Inflammatory macrophage (primary cell): ENCODE data around the gene ABCC9.
"Not testable (repeated sequence)": the region's sequence is repeated elsewhere in the genome, so short reads cannot be mapped to it uniquely, and the experiment has no call there.

Experiments used
- DNase-seq, 2 donors: peaks; one replicate each; pipeline ENCODE4 v3.0.0-alpha.2; 2020 to 2022

Gene ABCC9

DNA sequence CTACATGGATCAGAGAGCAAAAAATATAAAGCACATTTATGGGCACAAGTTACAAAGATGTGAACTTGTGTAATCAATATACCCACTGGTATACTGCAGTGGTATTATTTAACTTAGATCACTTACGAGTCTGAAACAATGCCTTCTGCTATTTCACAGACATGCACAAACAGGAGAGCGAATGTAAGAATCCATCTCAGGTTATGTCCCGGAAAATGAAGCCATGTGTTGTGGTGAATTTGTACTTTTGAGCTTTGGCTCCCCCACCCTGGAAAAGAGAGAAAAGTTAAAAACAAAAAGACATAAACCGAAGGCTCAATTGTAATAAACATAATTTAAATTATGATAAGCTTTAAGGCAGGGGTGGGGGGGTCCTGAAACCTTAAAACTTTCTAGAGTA, 7.6 kb downstream of the ABCC9 start:
- no peak for DNase-seq

DNA sequence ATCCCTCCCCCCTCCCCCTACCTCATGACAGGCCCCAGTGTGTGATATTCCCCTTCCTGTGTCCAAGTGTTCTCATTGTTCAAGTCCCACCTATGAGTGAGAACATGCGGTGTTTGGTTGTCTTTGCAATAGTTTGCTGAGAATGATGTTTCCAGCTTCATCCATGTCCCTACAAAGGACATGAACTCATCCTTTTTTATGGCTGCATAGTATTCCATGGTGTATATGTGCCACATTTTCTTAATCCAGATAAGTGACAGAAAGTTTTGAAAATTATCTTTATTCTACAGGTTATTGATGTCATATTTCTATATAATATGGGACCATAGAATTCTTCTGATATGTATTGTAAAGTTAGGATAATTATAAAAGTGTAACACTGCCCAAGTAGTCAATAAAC, 11.3 kb downstream of the ABCC9 start:
- DNase-seq: not testable (repeated sequence)

DNA sequence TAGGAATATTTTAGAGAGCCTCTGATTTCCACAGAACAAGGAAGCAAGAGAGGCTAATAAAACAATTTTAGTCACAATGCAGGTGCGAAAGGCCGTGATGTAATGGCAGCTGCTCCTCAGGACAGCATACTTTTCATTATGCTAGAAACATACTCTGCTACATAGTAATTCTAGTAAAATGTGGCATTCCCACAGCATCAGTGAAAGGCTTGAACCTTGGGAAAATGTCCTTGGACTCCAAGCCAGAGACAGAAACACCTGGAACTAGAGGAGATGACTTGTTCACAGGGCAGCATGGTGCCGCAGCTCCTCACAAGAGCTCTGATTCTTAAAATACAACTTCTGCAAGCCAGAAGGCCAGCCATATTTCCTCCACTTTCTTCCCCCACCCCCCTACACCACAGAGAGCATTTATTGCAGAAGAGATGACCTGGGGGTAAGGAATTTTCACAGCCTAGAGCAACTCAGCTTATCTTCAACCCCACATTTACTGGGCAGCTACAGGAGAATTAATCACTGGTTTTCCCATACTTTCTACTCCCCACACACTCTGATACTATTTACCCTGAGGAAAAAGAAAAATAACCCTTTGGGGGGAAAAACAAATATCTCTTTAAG, 15.8 kb downstream of the ABCC9 start:
- DNase-seq: no peak

DNA sequence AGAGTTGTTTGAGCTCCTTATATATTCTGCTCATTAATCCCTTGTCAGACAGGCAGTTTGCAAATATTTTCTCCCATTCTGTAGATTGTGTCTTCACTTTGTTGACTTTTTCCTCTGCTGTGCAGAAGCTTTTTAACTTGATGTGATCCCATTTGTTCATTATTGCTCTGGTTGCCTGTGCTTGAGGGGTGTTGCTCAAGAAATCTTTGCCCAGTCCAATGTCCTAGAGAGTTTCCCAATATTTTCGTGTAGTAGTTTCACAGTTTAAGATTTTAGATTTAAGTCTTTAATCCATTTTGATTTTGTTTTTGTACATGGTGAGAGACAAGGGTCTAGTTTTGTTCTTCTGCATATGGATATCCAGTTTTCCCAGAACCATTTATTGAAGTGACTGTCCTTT, 19.8 kb downstream of the ABCC9 start:
- DNase-seq: no peak

DNA sequence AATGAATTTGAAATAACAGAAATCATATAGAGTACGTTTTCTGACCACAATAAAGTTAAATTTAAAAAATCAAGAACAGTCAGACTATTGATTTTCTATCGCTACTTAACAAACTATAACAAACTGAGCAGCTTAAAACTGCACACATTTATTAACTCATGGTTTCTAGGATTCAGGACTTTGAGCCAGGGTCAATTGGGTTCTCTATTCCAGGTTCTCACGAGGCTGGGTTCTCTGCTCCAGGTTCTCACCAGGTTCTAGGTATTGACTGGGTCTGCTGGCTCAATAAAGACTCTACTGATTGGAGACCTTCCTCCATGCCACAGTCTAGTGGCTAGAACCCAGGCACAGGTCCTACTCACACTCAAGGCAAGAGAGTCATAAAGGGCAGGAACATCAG, 22.8 kb downstream of the ABCC9 start:
- DNase-seq: no peak

DNA sequence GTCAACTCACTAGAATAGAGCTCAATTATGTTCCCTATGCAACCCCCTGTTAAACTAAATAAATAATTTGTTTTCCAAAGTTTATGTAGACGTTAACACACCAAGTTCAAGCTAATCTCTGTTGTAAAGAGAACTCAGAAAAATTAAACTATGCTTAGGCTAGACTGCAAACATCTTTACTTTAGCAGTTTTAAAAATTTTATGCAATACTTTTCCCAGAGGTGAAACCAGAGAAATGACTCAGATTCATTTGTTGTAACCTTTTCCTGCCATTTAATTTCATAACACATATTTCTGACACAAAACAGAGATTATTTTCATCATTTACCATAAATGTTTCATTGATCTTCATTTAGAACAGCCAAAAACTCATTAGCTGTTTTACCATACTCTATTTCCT, 27.4 kb downstream of the ABCC9 start:
- DNase-seq: no peak

DNA sequence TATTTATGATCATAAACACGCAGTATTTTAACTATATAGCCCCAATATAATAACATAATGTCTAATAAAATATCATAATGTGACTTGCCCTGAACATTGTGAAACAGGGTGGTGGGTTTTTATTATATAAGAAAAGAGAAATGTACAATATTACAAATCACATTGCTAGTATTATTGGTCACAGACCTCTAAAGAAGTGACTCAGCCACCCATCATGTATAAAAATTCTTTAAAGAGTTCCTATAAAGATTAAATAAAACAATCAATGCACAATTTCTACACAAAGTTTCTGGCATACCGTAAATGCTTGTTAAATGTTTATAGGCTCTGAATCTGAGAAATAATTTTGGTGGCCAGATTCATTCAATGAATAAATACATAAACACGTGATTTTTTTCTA, 28.9 kb downstream of the ABCC9 start:
- DNase-seq: no peak

DNA sequence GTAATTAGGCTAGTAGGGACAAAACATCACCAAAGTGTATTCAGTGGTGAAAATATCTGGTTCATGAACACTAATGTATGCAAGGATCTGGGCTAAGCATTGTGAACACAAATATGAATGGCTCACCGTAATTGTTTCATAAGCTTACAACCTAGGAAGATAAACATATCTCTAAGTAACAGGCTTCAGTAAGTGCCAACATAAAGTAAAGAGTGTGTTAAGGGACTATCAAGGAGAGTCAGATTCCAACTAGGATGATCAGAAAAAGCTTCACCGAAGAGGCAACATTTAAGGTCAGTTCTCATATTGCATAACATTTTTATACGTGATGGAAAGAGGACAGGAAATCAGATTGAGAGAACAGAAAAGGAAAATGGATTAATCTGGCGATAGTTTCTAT, 29.4 kb downstream of the ABCC9 start:
- no peak for DNase-seq

DNA sequence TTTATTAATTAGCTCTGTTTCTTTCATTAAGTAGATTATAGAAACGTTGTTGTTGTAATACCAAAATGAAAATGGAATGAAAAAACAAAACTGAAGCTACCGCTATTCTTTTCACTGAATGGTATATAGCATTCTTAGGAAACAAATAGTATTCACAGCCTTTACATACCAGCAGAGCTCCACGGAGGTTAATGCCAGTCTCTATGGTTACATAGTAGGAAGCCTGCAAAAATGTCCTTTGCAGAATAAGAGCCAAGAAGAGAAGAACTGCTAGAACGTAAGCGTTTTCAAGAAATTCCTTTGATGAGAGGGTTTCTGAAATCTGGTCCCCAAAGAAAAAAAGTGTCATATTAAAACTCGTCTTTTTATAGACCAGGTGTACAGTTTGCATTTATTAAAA, 30.6 kb downstream of the ABCC9 start:
- DNase-seq: no peak

DNA sequence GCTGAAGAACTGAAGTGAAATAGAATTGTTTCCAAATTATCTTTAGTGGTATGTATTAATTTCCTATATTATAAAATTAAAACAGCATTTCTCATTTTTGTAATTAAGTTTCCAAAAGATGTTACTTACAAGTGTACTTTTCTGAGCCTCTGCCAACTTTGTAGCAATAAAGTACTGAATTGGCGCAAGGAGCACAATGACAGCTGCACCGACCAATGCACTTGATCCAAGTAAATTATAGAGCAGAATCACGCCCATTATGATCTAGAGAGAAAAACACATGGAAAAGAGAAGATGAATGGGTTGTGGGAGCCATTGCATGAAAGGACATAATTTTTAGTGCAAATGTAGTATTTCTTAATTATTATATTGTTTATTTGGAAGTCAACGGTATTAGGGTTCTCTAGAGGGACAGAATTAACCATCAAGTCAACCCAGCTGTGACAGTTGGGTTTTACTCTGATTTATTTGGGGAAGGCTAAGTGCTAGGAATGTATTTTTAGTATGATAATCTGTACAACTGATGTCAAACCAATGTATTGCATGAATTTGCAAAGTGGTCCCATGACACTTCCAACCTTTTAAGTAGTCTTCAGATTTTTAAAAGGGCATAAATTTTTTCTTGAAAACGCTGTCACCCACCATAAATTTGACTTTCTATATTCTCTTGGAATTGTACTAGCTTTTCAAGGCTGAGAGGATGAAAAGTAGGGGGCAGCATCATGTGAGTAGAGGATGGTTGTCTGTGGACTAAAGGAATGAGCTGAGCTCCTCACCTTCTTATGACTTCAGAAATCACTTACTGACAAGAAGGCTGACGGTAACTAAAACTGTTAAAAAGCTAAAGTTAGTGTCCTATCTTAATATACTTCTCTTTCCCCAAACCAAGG, 33.0 kb downstream of the ABCC9 start:
- no peak for DNase-seq

DNA sequence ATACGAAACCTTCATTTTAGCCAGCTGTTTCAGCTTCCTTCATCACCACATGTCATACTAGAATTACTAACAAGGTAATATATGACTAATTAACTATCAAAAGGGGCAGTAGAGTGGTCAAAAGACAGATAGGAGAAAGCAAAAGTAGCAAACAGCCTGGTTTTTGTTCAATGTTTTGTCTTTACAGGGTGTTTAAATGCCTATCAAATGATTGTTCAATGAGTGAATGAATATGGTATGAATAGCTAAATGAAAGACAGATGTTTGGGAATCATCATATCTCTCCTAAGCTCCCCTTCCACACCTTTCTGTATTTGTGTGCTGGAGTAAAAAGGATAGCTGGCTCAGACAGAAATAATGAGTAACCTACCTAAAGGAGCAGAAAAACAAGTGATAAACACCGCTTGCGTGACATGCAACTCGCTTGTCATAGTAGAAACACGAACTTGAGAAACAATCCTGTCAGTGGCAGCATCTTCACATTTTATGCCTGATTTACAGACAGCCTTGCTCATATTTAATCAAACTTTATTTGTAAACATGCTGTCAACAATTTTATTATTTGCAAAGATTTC, 34.2 kb downstream of the ABCC9 start:
- DNase-seq: no peak

DNA sequence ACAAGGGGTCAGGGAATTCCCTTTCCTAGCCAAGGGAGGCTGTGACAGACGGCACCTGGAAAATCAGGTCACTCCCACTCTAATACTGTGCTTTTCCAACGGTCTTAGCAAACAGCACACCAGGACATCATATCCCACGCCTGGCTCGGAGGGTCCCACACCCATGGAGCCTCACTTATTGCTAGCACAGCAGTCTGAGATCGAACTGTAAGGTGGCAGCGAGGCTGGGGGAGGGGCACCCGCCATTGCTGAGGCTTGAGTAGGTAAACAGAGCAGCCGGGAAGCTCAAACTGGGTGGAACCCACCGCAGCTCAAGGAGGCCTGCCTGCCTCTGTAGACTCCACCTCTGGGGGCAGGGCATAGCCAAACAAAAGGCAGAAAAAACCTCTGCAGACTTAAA, 41.7 kb downstream of the ABCC9 start:
- not testable (repeated sequence) for DNase-seq

DNA sequence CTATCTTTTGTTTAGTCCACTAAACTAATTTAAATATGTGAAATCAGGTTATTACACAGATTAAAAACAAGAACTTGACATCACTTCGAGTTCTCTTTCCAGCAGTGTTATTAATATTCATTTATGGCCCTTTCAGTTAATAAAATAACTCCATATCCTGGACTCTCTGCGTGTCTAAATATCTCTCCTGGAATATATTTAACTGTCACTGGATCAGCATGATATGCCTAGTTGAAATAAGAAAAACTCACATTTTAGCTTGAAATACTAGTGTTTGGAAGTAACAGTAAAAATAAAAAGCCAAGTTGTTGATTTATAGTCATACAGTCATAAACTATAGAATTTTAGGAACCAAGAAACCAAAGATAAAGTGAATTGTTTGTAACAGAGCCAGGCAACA, 45.6 kb downstream of the ABCC9 start:
- no peak for DNase-seq

DNA sequence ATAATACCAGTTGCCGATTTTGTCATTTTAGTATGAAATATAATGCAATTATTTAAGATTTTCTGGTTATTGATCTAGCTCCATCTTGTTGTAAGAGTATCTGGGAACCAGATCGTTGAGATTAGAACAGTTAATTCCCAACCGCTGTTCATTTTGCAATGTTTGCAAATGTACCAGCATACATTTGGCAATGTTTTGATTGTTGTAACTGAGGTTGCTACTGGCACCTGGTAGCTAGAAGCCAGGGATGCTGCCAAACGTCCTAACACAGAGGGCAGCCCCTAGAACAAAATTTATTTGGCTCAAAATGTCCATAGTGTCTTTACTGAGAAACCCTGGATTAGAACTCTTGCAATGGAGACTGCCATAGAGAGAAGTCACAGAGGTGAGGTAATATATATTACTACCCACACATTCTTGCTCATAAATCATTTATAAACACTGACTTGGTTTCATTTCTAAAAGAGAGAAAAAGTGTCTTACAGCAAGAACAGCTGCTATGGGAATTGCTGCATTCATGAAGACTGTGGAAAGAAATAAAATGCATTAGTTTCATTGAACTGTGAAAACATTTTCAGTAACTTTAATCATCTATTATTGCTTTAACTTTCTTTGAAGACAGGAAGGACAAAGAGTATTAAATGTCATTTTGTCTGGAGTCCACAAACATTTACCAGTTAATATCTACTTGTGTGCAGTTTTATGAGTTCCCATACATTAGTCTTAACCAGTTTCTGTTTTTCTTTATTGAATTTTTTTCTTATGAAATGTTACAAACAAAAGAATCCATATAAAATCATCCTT, 46.2 kb downstream of the ABCC9 start:
- no peak for DNase-seq

DNA sequence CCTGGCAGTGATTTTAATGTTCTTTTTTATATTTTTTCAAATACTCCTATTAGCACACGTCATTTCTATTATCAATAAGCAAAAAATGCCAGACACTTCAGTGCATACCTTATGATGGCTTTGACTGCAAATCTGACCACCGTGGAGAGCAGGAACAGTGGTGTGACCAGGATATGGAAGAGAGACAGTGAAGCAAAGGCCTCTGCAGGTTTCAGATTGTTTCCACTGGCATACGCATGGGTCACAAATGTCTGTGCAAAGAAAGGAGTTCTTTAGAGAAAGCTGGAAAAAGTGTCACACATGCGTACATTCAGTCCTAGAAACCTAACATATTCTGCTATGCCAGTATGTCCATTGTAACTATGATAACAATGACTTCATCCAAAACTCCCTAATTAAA, 47.3 kb downstream of the ABCC9 start:
- no peak for DNase-seq

DNA sequence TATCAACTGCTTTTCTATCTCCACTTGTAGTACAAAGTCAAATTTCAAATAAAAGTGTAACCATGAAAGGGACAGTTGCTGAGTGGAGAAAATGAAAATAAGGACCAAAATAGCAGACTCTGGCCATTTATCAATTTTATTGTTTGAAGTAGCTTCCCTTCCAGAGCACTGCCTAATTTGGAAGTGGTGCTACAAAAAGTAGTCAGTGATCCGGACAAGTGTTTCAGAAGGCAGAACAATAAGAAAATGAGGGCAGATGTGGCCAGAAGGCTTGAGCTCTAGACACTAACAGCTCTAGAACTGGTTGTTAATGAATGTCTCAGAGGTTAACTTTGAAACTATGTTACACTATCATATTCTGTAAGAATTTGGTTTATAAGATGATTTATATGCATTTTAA, 48.9 kb downstream of the ABCC9 start:
- no peak for DNase-seq

DNA sequence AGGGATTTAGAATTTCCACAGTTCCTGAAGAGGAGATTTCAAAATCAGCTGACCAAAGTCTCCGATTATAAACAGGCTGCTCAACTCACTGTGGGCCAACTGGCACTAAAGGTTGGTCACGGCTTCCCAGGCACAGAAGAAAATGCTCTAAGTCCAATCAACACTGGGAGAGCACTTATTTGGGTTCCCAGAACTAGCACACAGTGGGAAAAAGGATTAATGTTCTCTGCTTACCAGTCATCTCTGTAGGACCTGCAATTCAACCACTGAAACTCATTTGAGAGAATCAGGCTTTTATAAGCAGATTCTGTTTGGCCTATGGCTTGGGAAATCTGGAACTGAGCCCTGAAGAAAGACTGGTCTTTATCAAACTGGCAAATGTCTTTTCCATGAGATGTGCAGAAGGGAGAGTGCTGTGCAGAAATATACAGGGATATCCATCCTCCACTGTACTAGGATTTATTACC, 49.4 kb downstream of the ABCC9 start:
- no peak for DNase-seq

DNA sequence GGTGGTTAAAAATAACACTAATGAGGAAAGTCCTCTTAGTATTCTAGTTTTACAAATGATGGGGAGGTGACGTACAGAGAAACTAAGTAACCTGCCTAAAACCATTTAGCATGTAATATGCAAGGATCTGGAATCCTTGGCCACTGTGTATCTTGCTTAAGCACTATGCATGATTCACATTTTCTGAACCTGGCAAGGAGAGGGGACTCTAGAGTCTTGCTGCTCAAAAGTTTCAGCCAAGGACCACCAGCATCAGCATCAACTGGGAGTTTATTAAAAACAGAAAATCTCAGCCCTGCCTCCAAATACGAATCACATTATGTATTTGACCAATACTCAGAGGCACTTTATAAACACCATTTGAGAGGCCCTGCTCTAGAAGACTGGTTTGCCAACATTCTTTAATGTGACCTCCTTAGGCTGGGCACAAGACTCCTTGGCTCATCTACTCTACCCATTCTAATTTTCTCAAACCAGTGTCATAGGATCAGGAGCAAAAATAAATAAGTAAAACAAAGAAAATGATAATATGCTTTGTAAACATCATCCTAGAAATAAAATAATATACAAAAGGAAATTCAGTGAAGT, 52.9 kb downstream of the ABCC9 start:
- no peak for DNase-seq

DNA sequence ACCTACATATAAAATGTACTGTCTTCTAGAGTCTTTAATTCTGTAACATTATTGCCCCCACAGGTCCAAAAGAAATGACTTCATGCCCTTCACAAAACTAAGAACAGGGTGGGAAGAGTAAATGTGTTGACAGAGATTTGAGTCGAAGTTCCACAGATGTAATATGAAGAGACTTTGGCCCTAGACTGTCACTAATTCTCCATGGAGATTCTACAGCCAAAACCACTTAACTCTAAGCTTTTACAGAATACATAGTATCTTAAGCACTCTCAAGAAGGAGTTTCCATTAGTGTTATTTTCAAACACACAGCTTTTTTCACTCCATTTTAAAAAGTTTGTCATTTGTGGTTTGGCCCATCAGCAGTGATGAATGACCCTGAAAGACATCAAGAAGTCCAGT, 56.3 kb downstream of the ABCC9 start:
- DNase-seq: no peak

DNA sequence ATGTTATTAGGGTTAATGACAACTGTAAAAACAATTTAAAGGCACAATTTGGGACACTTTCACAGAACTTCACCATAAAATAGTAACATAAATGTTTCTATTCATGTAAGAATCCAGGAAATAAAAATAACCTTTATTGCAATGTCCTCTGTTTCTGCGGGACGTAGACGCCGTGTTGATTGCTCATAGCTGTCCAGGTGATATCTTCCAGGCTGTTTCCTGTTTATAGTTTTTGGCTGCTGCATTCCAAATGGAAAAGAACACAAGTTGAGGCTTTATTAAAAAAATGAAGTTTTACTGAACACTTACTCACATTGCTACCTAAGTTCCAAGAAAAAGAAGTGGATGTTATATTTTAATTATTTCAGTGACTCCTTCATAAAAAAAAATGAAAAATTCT, 58.6 kb downstream of the ABCC9 start:
- no peak for DNase-seq

DNA sequence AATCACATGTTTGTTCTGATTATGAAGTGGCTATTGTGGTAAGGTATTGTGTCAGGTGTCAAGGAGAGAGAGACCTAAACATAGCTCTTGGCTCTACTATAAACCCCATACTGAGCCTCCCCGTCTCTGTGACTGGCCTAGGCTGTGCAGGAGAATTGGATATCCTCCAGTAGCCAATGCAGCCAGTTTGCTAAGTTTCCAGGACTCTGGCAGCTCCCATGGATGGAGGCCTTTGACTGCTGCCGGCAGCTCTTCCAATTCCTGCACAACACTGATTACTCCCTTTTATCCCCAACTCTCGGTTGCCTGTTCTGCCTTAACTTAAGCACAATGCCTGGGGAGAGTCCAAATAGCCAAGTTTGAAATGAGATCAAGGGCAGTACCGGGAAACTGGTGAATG, 59.3 kb downstream of the ABCC9 start:
- DNase-seq: no peak

DNA sequence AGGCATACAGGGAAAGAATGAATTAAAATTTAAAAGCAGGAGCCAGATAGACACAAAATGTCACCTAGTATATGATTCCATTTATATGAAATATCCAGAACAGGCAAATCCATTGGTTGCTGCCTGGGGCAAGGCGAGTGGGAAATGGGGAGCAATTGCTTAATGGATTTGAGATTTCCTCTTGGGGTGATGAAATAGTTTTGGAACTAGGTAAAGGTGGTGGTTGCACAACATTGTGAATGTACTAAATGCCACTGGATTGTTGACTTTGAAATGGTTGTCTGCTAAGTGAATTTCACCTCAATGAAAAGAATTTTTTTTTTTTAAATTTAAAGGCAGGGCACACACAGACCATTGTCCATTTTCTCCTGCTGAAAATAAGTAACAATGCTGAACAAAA, 61.9 kb downstream of the ABCC9 start:
- no peak for DNase-seq
